A549 treated with CpdA at 1 μM for 4 hours (cell line): ENCODE results near the gene IPPK. TPM values are rescaled to one million over a fixed set of nuclear protein-coding genes. Genes with fewer than 3 reads are reported as not detected.

Experiments
- total RNA-seq: library from RNA; stranded (reverse); fragments of 200-300 nt; extraction: Qiagen RNA extraction; gene quantifications from 5 replicates; pipeline ENCODE4 v1.2.3, GENCODE V29; 2022; ENCODE audit warnings: low read depth

The IPPK gene
- 12.0 to 16.1 TPM (median 13.0 TPM) in 5 replicates for total RNA-seq

DNA sequence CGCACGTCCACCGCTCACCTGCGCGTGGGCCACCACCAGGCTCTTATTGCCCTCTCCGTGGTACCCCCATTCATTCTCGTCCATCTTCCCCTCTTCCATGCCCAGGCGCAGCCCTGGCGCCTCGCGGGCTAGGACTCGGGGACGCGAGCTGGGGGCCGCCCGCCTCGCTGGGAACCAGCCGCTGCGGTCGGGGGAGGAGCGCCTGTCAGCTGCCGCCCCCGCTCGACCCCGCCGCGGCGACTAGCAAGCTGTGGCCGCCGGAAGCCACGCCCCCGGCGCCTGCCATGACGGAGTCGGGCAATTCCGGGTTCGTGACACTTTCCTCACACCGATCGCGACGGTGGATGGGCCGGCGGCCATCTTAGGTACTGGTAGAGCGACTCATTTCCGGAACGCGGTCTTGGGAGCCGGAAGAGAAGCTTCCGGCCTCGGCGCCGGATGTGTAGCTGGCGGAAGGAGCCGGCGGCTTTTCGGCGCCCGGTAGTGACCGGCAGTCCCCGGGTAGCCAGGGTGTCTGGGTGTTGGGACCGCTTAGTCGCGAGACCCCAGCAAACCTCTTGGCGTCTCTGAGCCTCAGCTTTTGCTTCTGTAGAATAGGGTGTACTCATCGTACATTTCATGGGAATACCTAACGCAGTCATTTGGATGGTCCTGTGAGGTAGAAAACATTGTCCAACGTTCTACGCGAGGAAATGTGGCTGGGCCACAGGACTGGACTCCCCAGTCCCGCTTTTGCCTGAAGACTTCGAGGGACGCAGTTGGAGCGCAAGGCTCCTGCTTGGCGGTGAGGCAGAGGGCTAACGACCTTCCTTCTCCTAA, at the start of gene IPPK:
TSS of gene IPPK (minus strand) at position 242 of the 819 bp plus-strand sequence. CDS start at position 99, 143 bp downstream.

Other genes with a start within 250 kb of the IPPK start
- not detected in 5 replicates for gene OMD, start 245.7 kb downstream of the IPPK start, total RNA-seq
- not detected in 5 replicates for gene ASPN, start 187.6 kb downstream of the IPPK start, total RNA-seq
- gene ECM2, start 134.1 kb downstream of the IPPK start, total RNA-seq, result 0.10 to 0.22 TPM (median 0.12 TPM) in 5 replicates
- 27.1 to 31.8 TPM (median 30.3 TPM) in 5 replicates for gene BICD2, start 94.7 kb upstream of the IPPK start, total RNA-seq
- gene ZNF484, start 207.9 kb upstream of the IPPK start, total RNA-seq, result 1.8 to 2.9 TPM (median 2.2 TPM) in 5 replicates